GM23338 (cell line): Measurements from ENCODE around the gene FMN2. TPM values are rescaled to one million over a fixed set of nuclear protein-coding genes. Genes with fewer than 3 reads are reported as not detected.
A peak's percentile ranks its signal among the peaks of the same experiment; 100 is the strongest.

Source experiments
- ATAC-seq: fragments of 200-7000 bp; cut with Tn5 transposase; 3 replicates; pipeline ENCODE4 v1.9.1; 2020
- DNase-seq: peaks from one replicate; pipeline ENCODE4 v3.0.0-alpha.2; 2015; ENCODE audit warnings: low spot score
- H2AFZ ChIP-seq: fragments of 200-600 bp; sonication (generic); 2 replicates; pipeline ENCODE4 v1.8.0; 2016; ENCODE audit warnings: antibody characterized with exemption, mild to moderate bottlenecking, moderate library complexity
- H3F3A ChIP-seq: fragments of 200-600 bp; sonication (generic); replicated peaks from 2 replicates; pipeline ENCODE4 v1.8.0; 2017; ENCODE audit warnings: antibody characterized with exemption, mixed run types, low read depth
- H3K27ac ChIP-seq: fragments of 200-600 bp; sonication (generic); 2 replicates; pipeline ENCODE4 v1.6.1; 2016; ENCODE audit warnings: low read depth
- H3K27me3 ChIP-seq: fragments of 200-600 bp; sonication (generic); 2 replicates; pipeline ENCODE4 v1.8.0; 2016; ENCODE audit warnings: mild to moderate bottlenecking, mixed run types, moderate library complexity; ENCODE audit not compliant: insufficient read depth
- H3K36me3 ChIP-seq: fragments of 200-600 bp; sonication (generic); 2 replicates; pipeline ENCODE4 v1.8.0; 2016; ENCODE audit warnings: mild to moderate bottlenecking; ENCODE audit not compliant: insufficient read depth
- H3K4me1 ChIP-seq: fragments of 200-600 bp; sonication (generic); 2 replicates; pipeline ENCODE4 v1.8.0; 2016; ENCODE audit warnings: mild to moderate bottlenecking, moderate library complexity; ENCODE audit not compliant: insufficient read depth
- H3K4me2 ChIP-seq: fragments of 200-600 bp; sonication (generic); 2 replicates; pipeline ENCODE4 v1.7.1; 2017; ENCODE audit warnings: mixed run types
- H3K4me3 ChIP-seq: fragments of 200-600 bp; sonication (generic); 2 replicates; pipeline ENCODE4 v1.6.1; 2016; ENCODE audit warnings: mixed run types
- H3K79me2 ChIP-seq: fragments of 200-600 bp; sonication (generic); replicated peaks from 2 replicates; pipeline ENCODE4 v1.8.0; 2017; ENCODE audit warnings: mild to moderate bottlenecking; ENCODE audit not compliant: insufficient read depth
- H3K9me2 ChIP-seq: fragments of 200-600 bp; sonication (generic); 2 replicates; pipeline ENCODE4 v1.8.0; 2017; ENCODE audit not compliant: insufficient read depth
- H4K20me1 ChIP-seq: fragments of 200-600 bp; sonication (generic); replicated peaks from 2 replicates; pipeline ENCODE4 v1.8.0; 2017; ENCODE audit warnings: mild to moderate bottlenecking; ENCODE audit not compliant: insufficient read depth
- H3K27ac Mint-ChIP-seq: 2 replicates; pipeline ENCODE4 v1.8.0; 2020; ENCODE audit warnings: inconsistent platforms, mild to moderate bottlenecking, moderate library complexity, mixed read lengths
- H3K27me3 Mint-ChIP-seq: 3 replicates; pipeline ENCODE4 v1.8.0; 2022; ENCODE audit warnings: low read depth, mild to moderate bottlenecking, moderate library complexity, mixed read lengths, inconsistent platforms; ENCODE audit not compliant: insufficient read depth, poor library complexity
- H3K36me3 Mint-ChIP-seq: 3 replicates; pipeline ENCODE4 v1.8.0; 2021; ENCODE audit warnings: low read depth, mild to moderate bottlenecking, inconsistent platforms, moderate library complexity, mixed read lengths
- H3K4me1 Mint-ChIP-seq: 3 replicates; pipeline ENCODE4 v1.8.0; 2020; ENCODE audit warnings: mild to moderate bottlenecking, inconsistent platforms, mixed read lengths
- H3K4me3 Mint-ChIP-seq: 3 replicates; pipeline ENCODE4 v1.8.0; 2021; ENCODE audit warnings: moderate library complexity, mild to moderate bottlenecking, inconsistent platforms, mixed read lengths
- H3K9me3 Mint-ChIP-seq: 3 replicates; pipeline ENCODE4 v1.8.0; 2020; ENCODE audit warnings: moderate library complexity, mild to moderate bottlenecking, inconsistent platforms, mixed read lengths
- CREB1 ChIP-seq: fragments of 250-450 bp; sonication (Bioruptor Pico); IDR thresholded peaks from 2 replicates; pipeline ENCODE4 v1.5.0; 2020; ENCODE audit warnings: low read depth, mild to moderate bottlenecking, moderate library complexity
- JUNB ChIP-seq: IDR thresholded peaks from one replicate; pipeline ENCODE4 v1.6.1; 2016; ENCODE audit warnings: antibody characterized with exemption; ENCODE audit not compliant: unreplicated experiment
- NANOG ChIP-seq: IDR thresholded peaks from 2 replicates; pipeline ENCODE4 v1.6.1; 2016; ENCODE audit warnings: antibody characterized with exemption, borderline replicate concordance
- REST ChIP-seq: IDR thresholded peaks from one replicate; pipeline ENCODE4 v1.6.1; 2018; ENCODE audit warnings: antibody characterized with exemption; ENCODE audit not compliant: unreplicated experiment
- ZNF462 ChIP-seq: fragments of 250-450 bp; sonication (Bioruptor Pico); IDR thresholded peaks from 2 replicates; pipeline ENCODE4 v1.5.0; 2020; ENCODE audit warnings: mild to moderate bottlenecking, moderate library complexity
- polyA plus RNA-seq: library from polyadenylated mRNA; unstranded; fragments of >200 nt; fragmentation: Nextera tagmentation; extraction: Ambion mirVana; gene quantifications from 2 replicates; pipeline ENCODE4 v1.2.1, GENCODE V29; 2016
- total RNA-seq: library from RNA; depleted of rRNA; stranded (reverse); fragments of >200 nt; shearing (Covaris generic); gene quantifications from 2 replicates; pipeline ENCODE4 v1.2.3, GENCODE V29; 2014
- TF ChIP-seq, protein P1 (sequence below), 2 experiments: fragments of 200-600 bp in 1 of 2; sonication (generic) in 1 of 2; conservative IDR thresholded peaks; 2 replicates each; pipeline versions ENCODE4 v1.5.1 to v1.6.1; 2016 to 2017; ENCODE audit warnings: antibody characterized with exemption in 2 of 2, low read depth in 2 of 2, mild to moderate bottlenecking in 2 of 2, moderate library complexity in 1 of 2

FMN2 gene
- total and polyA plus RNA-seq, 2 experiments from 2014 or later, result 1.5 to 2.5 TPM

DNA sequence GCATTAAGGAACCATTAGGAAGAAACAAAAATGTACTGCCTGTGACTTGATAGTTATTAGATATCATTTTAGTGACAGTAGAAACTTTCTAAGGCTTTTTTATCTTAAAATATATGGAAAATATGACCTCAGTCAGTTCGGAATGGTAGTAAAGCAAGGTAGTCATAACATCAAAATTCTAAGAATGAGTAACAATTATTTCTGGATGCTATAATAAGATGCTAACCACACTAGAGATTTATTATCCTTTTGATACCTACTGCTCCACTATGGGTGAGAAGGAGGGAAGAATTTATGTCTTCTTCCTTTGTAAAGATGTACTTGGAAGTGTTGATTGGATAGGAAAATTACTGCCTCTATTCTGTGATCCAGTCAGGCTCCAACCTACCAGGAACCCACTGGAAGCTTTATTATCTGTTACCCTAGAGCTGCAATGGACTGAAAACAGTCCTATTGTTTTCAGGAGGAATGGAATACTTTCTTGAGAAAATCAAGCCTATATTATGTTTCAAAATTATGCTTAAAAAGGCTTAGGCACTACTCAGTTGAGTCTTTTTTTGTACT lies 8.8 kb downstream of the FMN2 start (continued):
- TF ChIP-seq CREB1 (CRISPR knock-in tag) (no peak), ZNF462 (CRISPR knock-in tag) (no peak), NANOG (no peak)
- TF ChIP-seq, protein P1, sequence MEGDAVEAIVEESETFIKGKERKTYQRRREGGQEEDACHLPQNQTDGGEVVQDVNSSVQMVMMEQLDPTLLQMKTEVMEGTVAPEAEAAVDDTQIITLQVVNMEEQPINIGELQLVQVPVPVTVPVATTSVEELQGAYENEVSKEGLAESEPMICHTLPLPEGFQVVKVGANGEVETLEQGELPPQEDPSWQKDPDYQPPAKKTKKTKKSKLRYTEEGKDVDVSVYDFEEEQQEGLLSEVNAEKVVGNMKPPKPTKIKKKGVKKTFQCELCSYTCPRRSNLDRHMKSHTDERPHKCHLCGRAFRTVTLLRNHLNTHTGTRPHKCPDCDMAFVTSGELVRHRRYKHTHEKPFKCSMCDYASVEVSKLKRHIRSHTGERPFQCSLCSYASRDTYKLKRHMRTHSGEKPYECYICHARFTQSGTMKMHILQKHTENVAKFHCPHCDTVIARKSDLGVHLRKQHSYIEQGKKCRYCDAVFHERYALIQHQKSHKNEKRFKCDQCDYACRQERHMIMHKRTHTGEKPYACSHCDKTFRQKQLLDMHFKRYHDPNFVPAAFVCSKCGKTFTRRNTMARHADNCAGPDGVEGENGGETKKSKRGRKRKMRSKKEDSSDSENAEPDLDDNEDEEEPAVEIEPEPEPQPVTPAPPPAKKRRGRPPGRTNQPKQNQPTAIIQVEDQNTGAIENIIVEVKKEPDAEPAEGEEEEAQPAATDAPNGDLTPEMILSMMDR (conservative IDR thresholded peaks at IDR 0.05; ENCODE audit: low read depth in 2 of 2), result no peak

DNA sequence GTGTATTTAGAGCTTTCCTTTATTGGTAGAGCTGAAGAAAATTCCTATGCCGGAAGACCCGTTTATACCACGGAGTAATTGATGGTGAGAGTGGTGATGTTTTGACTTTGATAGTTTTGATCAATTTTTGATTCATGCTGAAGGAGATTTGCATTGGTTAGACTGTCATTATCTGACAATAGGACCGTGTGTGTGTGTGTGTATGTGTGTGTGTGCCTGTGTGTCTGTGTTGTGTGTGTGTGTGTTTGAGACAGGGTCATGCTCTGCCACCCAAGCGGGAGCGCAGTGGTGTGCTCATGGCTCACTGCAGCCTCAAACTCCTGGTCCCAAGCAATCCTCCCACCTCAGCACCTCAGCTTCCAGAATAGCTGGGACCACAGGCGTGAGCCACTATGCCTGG lies 9.6 kb downstream of the FMN2 start:
- Mint-ChIP-seq H3K4me3 (no peak overlapping the region), H3K4me1 (peaks cover 27% of the 10 kb centered on the region), H3K27ac (peak overlapping the region; percentile 36; the same call in 1 of the 2 replicates)

More for the DNA sequence above, 9.6 kb downstream of the FMN2 start:
- no peaks in the 10 kb centered on the region for H3F3A ChIP-seq
- H3K36me3 ChIP-seq, result no peaks in the 10 kb centered on the region
- H3K9me3 Mint-ChIP-seq, result no peaks in the 10 kb centered on the region
- no peak overlapping the region for H3K27ac ChIP-seq
- H3K4me3 ChIP-seq, result no peak overlapping the region
- no peaks in the 10 kb centered on the region for H3K36me3 Mint-ChIP-seq
- H4K20me1 ChIP-seq, result no peaks in the 10 kb centered on the region
- no peak for ATAC-seq
- H3K9me2 ChIP-seq, result no peaks in the 10 kb centered on the region
- no peak for DNase-seq
- no peaks in the 10 kb centered on the region for H3K79me2 ChIP-seq
- TF ChIP-seq JUNB (no peak), REST (no peak)
- TF ChIP-seq, protein P1 (conservative IDR thresholded peaks at IDR 0.05; ENCODE audit: low read depth in 2 of 2), result no peak
- peaks cover 23% of the 10 kb centered on the region for H3K4me1 ChIP-seq
- no peaks in the 10 kb centered on the region for H3K27me3 ChIP-seq
- no peaks in the 10 kb centered on the region for H3K27me3 Mint-ChIP-seq
- H3K4me2 ChIP-seq, result peak overlapping the region; percentile 49; the same call in 1 of the 2 replicates
- H2AFZ ChIP-seq, result no peak overlapping the region
